Endothelial cell of umbilical vein (primary cell): Measurements from ENCODE around the gene CRYAB. TPM values are rescaled to one million over a fixed set of nuclear protein-coding genes. Genes with fewer than 3 reads are reported as not detected.

Source experiments
- BruUV-seq: library from RNA; stranded (reverse); fragments of 400-500 nt; replicated peaks from 2 replicates; lab custom pipeline; 2021; lab: Mats Ljungman, UMichigan
- CTCF ChIA-PET: fragments of 300-600, 350-600 bp; sonication (Branson Sonifier 250); formaldehyde crosslinking; loops from one replicate; lab custom pipeline; 2021; ENCODE audit warnings: antibody characterized with exemption, inconsistent platforms; lab: Charles Lee
- POLR2A ChIA-PET: fragments of 300-600, 350-600 bp; sonication (Branson Sonifier 250); formaldehyde crosslinking; loops from one replicate; lab custom pipeline; 2021; ENCODE audit warnings: antibody characterized with exemption, inconsistent platforms; lab: Charles Lee
- DNase-seq: peaks from one replicate; pipeline ENCODE4 v3.0.0-alpha.2; 2011; ENCODE audit warnings: low read depth, low spot score
- FAIRE-seq: peaks from 2 replicates; lab custom pipeline; 2011; peaks lifted over from hg19 to GRCh38; lab: Jason Lieb, UNC
- H2AFZ ChIP-seq: 2 replicates; pipeline ENCODE4 v1.6.0; 2012; ENCODE audit warnings: low read depth, low read length, control low read depth, inconsistent platforms
- H3K27ac ChIP-seq: 2 replicates; pipeline ENCODE4 v1.5.1; 2011; ENCODE audit warnings: low read depth, mild to moderate bottlenecking, control low read depth, low read length, moderate library complexity; ENCODE audit not compliant: insufficient read depth
- H3K27me3 ChIP-seq, 2 experiments: 2 replicates each; pipeline versions ENCODE4 v1.6.0 to v1.6.1; 2011; ENCODE audit warnings: low read length in 2 of 2, mixed read lengths in 1 of 2; ENCODE audit not compliant: control insufficient read depth in 2 of 2, insufficient read depth in 2 of 2
- H3K36me3 ChIP-seq, 2 experiments: 2 replicates in 1 of 2; 3 replicates in 1 of 2; pipeline ENCODE4 v1.5.1; 2011; ENCODE audit warnings: low read length in 2 of 2, mild to moderate bottlenecking in 1 of 2, moderate library complexity in 1 of 2; ENCODE audit not compliant: control insufficient read depth in 2 of 2, insufficient read depth in 2 of 2; ENCODE audit errors: extremely low read depth in 1 of 2
- H3K4me1 ChIP-seq: 3 replicates; pipeline ENCODE4 v1.5.1; 2011; ENCODE audit warnings: mild to moderate bottlenecking, low read length; ENCODE audit not compliant: control insufficient read depth, insufficient read depth; ENCODE audit errors: extremely low read depth
- H3K4me2 ChIP-seq: 2 replicates; pipeline ENCODE4 v1.6.1; 2011; ENCODE audit warnings: low read length, control low read depth, mixed read lengths; ENCODE audit not compliant: insufficient read depth
- H3K4me3 ChIP-seq, 3 experiments: fragments of 200-600 bp in 1 of 3; sonication (generic), shearing (Covaris generic) in 1 of 3; replicated peaks in 1 of 3; 2 replicates each; pipeline ENCODE4 v1.5.1; 2011 to 2016; ENCODE audit warnings: control low read depth in 3 of 3, low read length in 3 of 3, mild to moderate bottlenecking in 2 of 3, inconsistent platforms in 1 of 3, low read depth in 1 of 3, moderate library complexity in 1 of 3; ENCODE audit not compliant: insufficient read depth in 1 of 3
- H3K79me2 ChIP-seq: 2 replicates; pipeline ENCODE4 v1.6.0; 2012; ENCODE audit warnings: low read length, inconsistent platforms; ENCODE audit not compliant: control insufficient read depth, insufficient read depth
- H3K9ac ChIP-seq: replicated peaks from 2 replicates; pipeline ENCODE3; 2011; ENCODE audit warnings: low read length, control low read depth; ENCODE audit not compliant: insufficient read depth; ENCODE audit errors: extremely low read depth
- H3K9me1 ChIP-seq: replicated peaks from 3 replicates; pipeline ENCODE4 v1.6.0; 2011; ENCODE audit warnings: mild to moderate bottlenecking, low read length; ENCODE audit not compliant: control insufficient read depth, insufficient read depth; ENCODE audit errors: extremely low read depth
- H3K9me3 ChIP-seq: replicated peaks from 2 replicates; pipeline ENCODE4 v1.5.1; 2012; ENCODE audit warnings: low read length, inconsistent platforms; ENCODE audit not compliant: control insufficient read depth, insufficient read depth
- H4K20me1 ChIP-seq: replicated peaks from 2 replicates; pipeline ENCODE3; 2011; ENCODE audit warnings: mild to moderate bottlenecking, low read length; ENCODE audit not compliant: control insufficient read depth, insufficient read depth; ENCODE audit errors: extremely low read depth
- CTCF ChIP-seq, 2 donors: IDR thresholded peaks; 1 replicate in 1 of 2; 2 replicates in 1 of 2; pipeline ENCODE4 v1.5.1; 2011; ENCODE audit warnings: low read length in 2 of 2, mild to moderate bottlenecking in 2 of 2, moderate library complexity in 2 of 2, control low read depth in 1 of 2, inconsistent platforms in 1 of 2, low read depth in 1 of 2; ENCODE audit not compliant: insufficient read depth in 1 of 2; ENCODE audit errors: extremely low read depth in 1 of 2
- EZH2 ChIP-seq: IDR thresholded peaks from 2 replicates; pipeline ENCODE4 v1.6.1; 2012; ENCODE audit warnings: borderline replicate concordance, low read depth, mild to moderate bottlenecking, moderate library complexity, low read length, inconsistent platforms; ENCODE audit not compliant: severe bottlenecking
- FOS ChIP-seq: IDR thresholded peaks from 2 replicates; pipeline ENCODE4 v1.6.1; 2011; ENCODE audit warnings: mild to moderate bottlenecking, low read length, moderate library complexity, borderline replicate concordance; ENCODE audit not compliant: insufficient read depth
- GATA2 ChIP-seq: IDR thresholded peaks from 2 replicates; pipeline ENCODE4 v1.7.0; 2011; ENCODE audit warnings: low read depth, mild to moderate bottlenecking, moderate library complexity, mixed read lengths, low read length; ENCODE audit not compliant: insufficient read length, insufficient read depth
- JUN ChIP-seq: IDR thresholded peaks from 2 replicates; pipeline ENCODE4 v1.6.1; 2011; ENCODE audit warnings: borderline replicate concordance, low read depth; ENCODE audit not compliant: insufficient read length, insufficient read depth
- MAX ChIP-seq: IDR thresholded peaks from 2 replicates; pipeline ENCODE4 v1.6.1; 2011; ENCODE audit not compliant: insufficient read depth, insufficient read length
- MYC ChIP-seq: IDR thresholded peaks from one replicate; pipeline ENCODE4 v1.6.1; 2011; ENCODE audit warnings: mild to moderate bottlenecking, low read depth, low read length
- POLR2A ChIP-seq: IDR thresholded peaks from 2 replicates; pipeline ENCODE4 v1.6.1; 2012; ENCODE audit warnings: low read depth, mild to moderate bottlenecking, control low read depth, low read length
- POLR2AphosphoS5 ChIP-seq: IDR thresholded peaks from 2 replicates; pipeline ENCODE4 v1.6.1; 2012; ENCODE audit warnings: low read depth, mild to moderate bottlenecking, control low read depth, low read length, moderate library complexity; ENCODE audit not compliant: insufficient read depth
- dilution Hi-C: fragments of 300-500 bp; cut with MboI; formaldehyde crosslinking; loops from one replicate; pipeline ENCODE4 v1.15.0; 2019; ENCODE audit warnings: low sequenced_read_pairs; ENCODE audit not compliant: extremely low pct_ligation_motif_present
- intact Hi-C: fragments of 100-400 bp; cut with micrococcal nuclease; formaldehyde crosslinking; loops from one replicate; pipeline ENCODE4 v1.10.0; 2022
- polyA plus RNA-seq, 4 experiments: library from polyadenylated mRNA; depleted of rRNA in 3 of 4; stranded (reverse) in 3 of 4; unstranded in 1 of 4; fragments of >200 nt; gene quantifications; 2 replicates each; pipeline versions ENCODE4 v1.2.1 to v1.2.3, GENCODE V29; 2011 to 2012; ENCODE audit warnings: missing spikeins in 1 of 4
- total RNA-seq: library from RNA; stranded (reverse); gene quantifications from 2 replicates; pipeline ENCODE4 v1.2.3, GENCODE V29; 2021

Gene CRYAB
- total and polyA plus RNA-seq, 2 donors (not counting 3 experiments of a cell fraction or from before 2014, with no cell fraction given): 0.48 TPM; not detected in 1

DNA sequence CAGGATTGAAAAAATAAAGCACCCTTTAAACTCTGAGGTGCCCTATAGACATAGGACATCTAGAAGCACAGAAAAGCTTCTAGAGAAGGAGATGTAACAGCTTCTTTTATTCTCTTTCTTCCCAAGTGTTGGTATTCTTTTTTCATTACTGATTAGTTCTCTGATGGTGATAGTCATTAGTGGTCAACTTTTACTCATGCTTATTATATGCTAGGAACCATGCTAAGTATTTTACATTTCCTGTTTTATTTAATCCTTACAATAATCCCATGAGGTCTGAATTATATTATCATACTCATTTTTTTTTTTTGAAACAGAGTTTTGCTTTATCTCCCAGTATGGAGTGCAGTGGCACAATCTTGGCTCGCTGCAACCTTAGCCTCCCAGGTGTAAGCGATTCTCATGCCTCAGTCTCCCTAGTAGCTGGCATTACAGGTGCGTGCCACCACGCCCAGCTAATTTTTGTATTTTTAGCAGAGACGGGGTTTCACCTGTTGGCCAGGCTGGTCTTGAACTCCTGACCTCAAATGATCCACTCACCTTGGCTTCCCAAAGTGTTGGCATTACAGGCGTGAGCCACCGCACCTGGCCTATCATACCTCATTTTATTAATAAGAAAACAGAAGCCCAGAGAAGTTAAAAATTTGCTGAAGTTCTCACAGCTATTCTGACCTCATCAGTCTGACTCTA, 10.1 kb upstream of the CRYAB start:
- Histone ChIP-seq H2AFZ (no peak overlapping the region), H3K4me2 (no peak overlapping the region), H4K20me1 (no peaks in the 10 kb centered on the region), H3K9me3 (no peaks in the 10 kb centered on the region), H3K27ac (no peak overlapping the region), H3K79me2 (no peaks in the 10 kb centered on the region), H3K4me3 (no peak overlapping the region), H3K4me1 (peaks cover 25% of the 10 kb centered on the region), H3K9ac (no peak overlapping the region), H3K36me3 (no peaks in the 10 kb centered on the region), H3K27me3 (no peaks in the 10 kb centered on the region), H3K9me1 (no peaks in the 10 kb centered on the region)
- intact Hi-C loops (no loop called here), dilution Hi-C loops (no loop called here)
- no TSS peak for BruUV-seq
- DNase-seq: no peak
- FAIRE-seq: no peak
- TF ChIP-seq MAX (no peak), FOS (no peak), POLR2A (no peak), GATA2 (no peak), JUN (no peak), MYC (no peak), EZH2 (no peak), CTCF (IDR thresholded peaks at IDR 0.05; ENCODE audit: extremely low read depth in 1 of 2, insufficient read depth in 1 of 2, low read depth in 1 of 2, low read length in 2 of 2) (no peak), POLR2AphosphoS5 (no peak)
- POLR2A ChIA-PET: no interaction called here
- CTCF ChIA-PET: interaction anchor here (1.1 kb wide), 1 partner anchor 95 kb away, joined by 3 read pairs; no protein-coding TSS in a partner anchor
